Measurements from ENCODE around the gene ZNF438. TPM values are rescaled to one million over a fixed set of nuclear protein-coding genes. Genes with fewer than 3 reads are reported as not detected.

The ZNF438 gene
- total RNA-seq, 1 experiment from 2014 or later, result 2.0 TPM

DNA sequence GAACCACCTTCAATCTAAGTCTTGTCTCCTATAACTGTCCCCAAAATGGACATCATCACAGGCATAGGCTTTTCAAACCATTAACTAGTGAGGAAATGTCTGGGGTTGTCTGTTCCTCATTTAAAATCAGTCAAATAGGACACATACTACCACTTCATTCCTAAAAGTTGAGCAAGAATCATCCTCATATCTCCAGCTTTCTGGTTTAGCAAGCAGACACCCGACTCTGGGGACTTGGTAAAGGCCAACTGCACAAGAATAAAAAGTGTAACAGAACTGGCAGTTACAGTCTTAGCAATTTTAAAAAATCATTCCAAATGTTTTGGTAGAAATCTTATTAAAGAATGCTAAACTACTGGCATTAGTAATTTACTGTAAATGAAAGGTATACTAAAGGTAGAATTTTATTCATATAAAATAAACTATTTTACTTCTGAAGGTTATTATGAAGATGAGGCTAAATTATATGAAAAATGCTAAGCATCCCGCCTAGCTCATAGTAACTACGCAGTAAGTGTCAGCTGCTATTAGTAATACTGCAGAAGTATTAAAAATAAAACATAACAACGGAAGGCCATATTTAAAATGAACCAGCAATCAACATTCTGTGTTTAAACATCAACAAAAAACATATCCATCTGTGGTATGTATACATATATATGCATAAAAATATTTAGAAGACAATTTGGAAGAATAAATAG, 60.8 kb downstream of the ZNF438 start:
- no peaks in the 10 kb centered on the region for H3K4me1 ChIP-seq (ENCODE audit: control insufficient read depth, insufficient read depth, low read length)
- H3K9me3 ChIP-seq (ENCODE audit: control insufficient read depth, insufficient read depth, low read depth, low read length), result no peaks in the 10 kb centered on the region
- H3K4me3 ChIP-seq (ENCODE audit: low read depth in 2 of 2, low read length in 2 of 2), result no peak overlapping the region
- CTCF ChIA-PET, result no interaction called here
- no peak overlapping the region for H3K27ac ChIP-seq (ENCODE audit: low read length)
- intact Hi-C loops (cut with micrococcal nuclease; ENCODE audit: unreplicated experiment), result no loop called here
- no peaks in the 10 kb centered on the region for H3K36me3 ChIP-seq (ENCODE audit: control insufficient read depth, insufficient read depth, low read length)
- TF ChIP-seq, protein P1, sequence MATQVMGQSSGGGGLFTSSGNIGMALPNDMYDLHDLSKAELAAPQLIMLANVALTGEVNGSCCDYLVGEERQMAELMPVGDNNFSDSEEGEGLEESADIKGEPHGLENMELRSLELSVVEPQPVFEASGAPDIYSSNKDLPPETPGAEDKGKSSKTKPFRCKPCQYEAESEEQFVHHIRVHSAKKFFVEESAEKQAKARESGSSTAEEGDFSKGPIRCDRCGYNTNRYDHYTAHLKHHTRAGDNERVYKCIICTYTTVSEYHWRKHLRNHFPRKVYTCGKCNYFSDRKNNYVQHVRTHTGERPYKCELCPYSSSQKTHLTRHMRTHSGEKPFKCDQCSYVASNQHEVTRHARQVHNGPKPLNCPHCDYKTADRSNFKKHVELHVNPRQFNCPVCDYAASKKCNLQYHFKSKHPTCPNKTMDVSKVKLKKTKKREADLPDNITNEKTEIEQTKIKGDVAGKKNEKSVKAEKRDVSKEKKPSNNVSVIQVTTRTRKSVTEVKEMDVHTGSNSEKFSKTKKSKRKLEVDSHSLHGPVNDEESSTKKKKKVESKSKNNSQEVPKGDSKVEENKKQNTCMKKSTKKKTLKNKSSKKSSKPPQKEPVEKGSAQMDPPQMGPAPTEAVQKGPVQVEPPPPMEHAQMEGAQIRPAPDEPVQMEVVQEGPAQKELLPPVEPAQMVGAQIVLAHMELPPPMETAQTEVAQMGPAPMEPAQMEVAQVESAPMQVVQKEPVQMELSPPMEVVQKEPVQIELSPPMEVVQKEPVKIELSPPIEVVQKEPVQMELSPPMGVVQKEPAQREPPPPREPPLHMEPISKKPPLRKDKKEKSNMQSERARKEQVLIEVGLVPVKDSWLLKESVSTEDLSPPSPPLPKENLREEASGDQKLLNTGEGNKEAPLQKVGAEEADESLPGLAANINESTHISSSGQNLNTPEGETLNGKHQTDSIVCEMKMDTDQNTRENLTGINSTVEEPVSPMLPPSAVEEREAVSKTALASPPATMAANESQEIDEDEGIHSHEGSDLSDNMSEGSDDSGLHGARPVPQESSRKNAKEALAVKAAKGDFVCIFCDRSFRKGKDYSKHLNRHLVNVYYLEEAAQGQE (IDR thresholded peaks at IDR 0.05; ENCODE audit: insufficient read depth in 1 of 2, low read depth in 2 of 2, low read length in 1 of 2), result no peak
- TF ChIP-seq SIN3A (IDR thresholded peaks at IDR 0.05; ENCODE audit: borderline replicate concordance, insufficient read depth, low read depth, low read length) (no peak), POLR2AphosphoS5 (IDR thresholded peaks at IDR 0.05; ENCODE audit: low read depth, low read length) (no peak), TCF7L2 (IDR thresholded peaks at IDR 0.05; ENCODE audit: low read depth, low read length) (no peak)
- TF ChIP-seq, protein P2, sequence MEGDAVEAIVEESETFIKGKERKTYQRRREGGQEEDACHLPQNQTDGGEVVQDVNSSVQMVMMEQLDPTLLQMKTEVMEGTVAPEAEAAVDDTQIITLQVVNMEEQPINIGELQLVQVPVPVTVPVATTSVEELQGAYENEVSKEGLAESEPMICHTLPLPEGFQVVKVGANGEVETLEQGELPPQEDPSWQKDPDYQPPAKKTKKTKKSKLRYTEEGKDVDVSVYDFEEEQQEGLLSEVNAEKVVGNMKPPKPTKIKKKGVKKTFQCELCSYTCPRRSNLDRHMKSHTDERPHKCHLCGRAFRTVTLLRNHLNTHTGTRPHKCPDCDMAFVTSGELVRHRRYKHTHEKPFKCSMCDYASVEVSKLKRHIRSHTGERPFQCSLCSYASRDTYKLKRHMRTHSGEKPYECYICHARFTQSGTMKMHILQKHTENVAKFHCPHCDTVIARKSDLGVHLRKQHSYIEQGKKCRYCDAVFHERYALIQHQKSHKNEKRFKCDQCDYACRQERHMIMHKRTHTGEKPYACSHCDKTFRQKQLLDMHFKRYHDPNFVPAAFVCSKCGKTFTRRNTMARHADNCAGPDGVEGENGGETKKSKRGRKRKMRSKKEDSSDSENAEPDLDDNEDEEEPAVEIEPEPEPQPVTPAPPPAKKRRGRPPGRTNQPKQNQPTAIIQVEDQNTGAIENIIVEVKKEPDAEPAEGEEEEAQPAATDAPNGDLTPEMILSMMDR (IDR thresholded peaks at IDR 0.05), result no peak
- POLR2A ChIA-PET, result no interaction called here
- BruUV-seq (replicated peaks), result no TSS peak
- H3K27me3 ChIP-seq (ENCODE audit: control insufficient read depth, insufficient read depth, low read length), result no peaks in the 10 kb centered on the region
- no peak for ATAC-seq
- in situ Hi-C loops (cut with HindIII; ENCODE audit: low pct_unique_long_range_greater_than_20kb, low sequenced_read_pairs), result no loop called here
- DNase-seq (ENCODE audit: low read depth, low spot score), result no peak

DNA sequence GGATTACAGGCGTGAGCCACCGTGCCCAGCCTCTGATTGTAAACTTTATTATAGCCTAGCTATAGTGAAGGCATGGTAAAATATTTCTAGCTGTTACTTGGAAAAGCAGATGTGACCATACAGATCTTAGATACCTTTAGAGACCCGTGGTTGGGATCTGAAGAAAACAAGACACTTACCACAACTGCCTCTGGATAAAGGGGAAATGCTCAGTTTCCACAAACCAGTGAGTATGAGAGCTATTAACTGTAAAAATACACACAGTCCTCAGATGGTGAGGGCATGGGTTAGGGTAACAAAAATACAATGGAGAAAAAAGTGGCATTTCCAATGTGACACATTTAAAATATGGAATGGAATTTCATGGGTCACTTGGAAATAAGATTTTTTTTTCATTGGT, 63.0 kb downstream of the ZNF438 start:
- Histone ChIP-seq H3K4me1 (ENCODE audit: control insufficient read depth, insufficient read depth, low read length) (no peaks in the 10 kb centered on the region), H3K36me3 (ENCODE audit: control insufficient read depth, insufficient read depth, low read length) (no peaks in the 10 kb centered on the region), H3K27me3 (ENCODE audit: control insufficient read depth, insufficient read depth, low read length) (no peaks in the 10 kb centered on the region), H3K4me3 (ENCODE audit: low read depth in 2 of 2, low read length in 2 of 2) (no peak overlapping the region), H3K27ac (ENCODE audit: low read length) (no peak overlapping the region), H3K9me3 (ENCODE audit: control insufficient read depth, insufficient read depth, low read depth, low read length) (no peaks in the 10 kb centered on the region)
- BruUV-seq (replicated peaks), result no TSS peak
- ATAC-seq, result no peak
- ChIA-PET POLR2A (no interaction called here), CTCF (no interaction called here)
- TF ChIP-seq SIN3A (IDR thresholded peaks at IDR 0.05; ENCODE audit: borderline replicate concordance, insufficient read depth, low read depth, low read length), result no peak
- no peak for TF ChIP-seq TCF7L2 (IDR thresholded peaks at IDR 0.05; ENCODE audit: low read depth, low read length)
- TF ChIP-seq, protein P2 (IDR thresholded peaks at IDR 0.05), result no peak
- TF ChIP-seq, protein P1 (IDR thresholded peaks at IDR 0.05; ENCODE audit: insufficient read depth in 1 of 2, low read depth in 2 of 2, low read length in 1 of 2), result no peak
- TF ChIP-seq POLR2AphosphoS5 (IDR thresholded peaks at IDR 0.05; ENCODE audit: low read depth, low read length), result no peak
- in situ Hi-C loops (cut with HindIII; ENCODE audit: low pct_unique_long_range_greater_than_20kb, low sequenced_read_pairs), result no loop called here
- intact Hi-C loops (cut with micrococcal nuclease; ENCODE audit: unreplicated experiment), result no loop called here
- DNase-seq (ENCODE audit: low read depth, low spot score), result no peak

Measured in Panc1 (cell line).